IMR-90 (cell line): ENCODE data around the gene SH3RF1. TPM values are rescaled to one million over a fixed set of nuclear protein-coding genes. Genes with fewer than 3 reads are reported as not detected.

Experiments used
- ATAC-seq: fragments of 200-7000 bp; cut with Tn5 transposase; 2 replicates; pipeline ENCODE4 v1.9.1; 2020; ENCODE audit warnings: low read depth, mild to moderate bottlenecking, moderate library complexity
- BruUV-seq: library from RNA; stranded (reverse); fragments of 400-500 nt; replicated peaks from 2 replicates; lab custom pipeline; 2021; lab: Mats Ljungman, UMichigan
- CTCF ChIA-PET: fragments of 300-600 bp; formaldehyde crosslinking; extraction: SDS; loops from one replicate; lab custom pipeline; 2021; ENCODE audit warnings: antibody characterized with exemption; lab: Yijun Ruan, JAX
- POLR2A ChIA-PET: fragments of 300-600 bp; sonication (Branson Sonifier 250); formaldehyde crosslinking; loops from one replicate; lab custom pipeline; 2022; ENCODE audit warnings: antibody characterized with exemption; ENCODE audit not compliant: unreplicated experiment; lab: Charles Lee
- DNase-seq: peaks from one replicate; pipeline ENCODE4 v3.0.0; 2013
- H2AFZ ChIP-seq: replicated peaks from 2 replicates; pipeline ENCODE3; 2013; ENCODE audit warnings: low read length, mild to moderate bottlenecking; ENCODE audit not compliant: poor library complexity
- H2AK5ac ChIP-seq: 2 replicates; pipeline ENCODE4 v1.6.1; 2013; ENCODE audit warnings: low read depth, low read length, inconsistent platforms
- H2AK9ac ChIP-seq: replicated peaks from 2 replicates; pipeline ENCODE3; 2013; ENCODE audit warnings: mild to moderate bottlenecking, low read depth, low read length, moderate library complexity; ENCODE audit not compliant: poor library complexity
- H2BK120ac ChIP-seq: 2 replicates; pipeline ENCODE4 v1.6.1; 2013; ENCODE audit warnings: low read depth, low read length, inconsistent platforms
- H2BK15ac ChIP-seq: 3 replicates; pipeline ENCODE4 v1.6.1; 2013; ENCODE audit warnings: low read depth, low read length, inconsistent platforms
- H2BK20ac ChIP-seq: 2 replicates; pipeline ENCODE4 v1.6.1; 2013; ENCODE audit warnings: low read depth, mild to moderate bottlenecking, inconsistent platforms, low read length, moderate library complexity
- H2BK5ac ChIP-seq: 2 replicates; pipeline ENCODE4 v1.6.1; 2013; ENCODE audit warnings: mild to moderate bottlenecking, low read depth, low read length, inconsistent platforms; ENCODE audit not compliant: poor library complexity, severe bottlenecking
- H3K14ac ChIP-seq: replicated peaks from 2 replicates; pipeline ENCODE4 v1.6.1; 2013; ENCODE audit warnings: low read depth, low read length, inconsistent platforms
- H3K18ac ChIP-seq: 2 replicates; pipeline ENCODE4 v1.6.1; 2013; ENCODE audit warnings: low read depth, low read length, control low read depth
- H3K23ac ChIP-seq: 2 replicates; pipeline ENCODE4 v1.6.1; 2013; ENCODE audit warnings: low read depth, low read length, inconsistent platforms
- H3K27ac ChIP-seq: 2 replicates; pipeline ENCODE4 v1.5.1; 2013; ENCODE audit warnings: mild to moderate bottlenecking, control low read depth, low read length; ENCODE audit not compliant: insufficient read depth
- H3K27me3 ChIP-seq: 2 replicates; pipeline ENCODE4 v1.6.1; 2013; ENCODE audit warnings: low read length; ENCODE audit not compliant: control insufficient read depth, insufficient read depth
- H3K36me3 ChIP-seq: 2 replicates; pipeline ENCODE4 v1.6.1; 2013; ENCODE audit warnings: low read length, mixed read lengths; ENCODE audit not compliant: control insufficient read depth, insufficient read depth
- H3K4ac ChIP-seq: 2 replicates; pipeline ENCODE4 v1.6.1; 2013; ENCODE audit warnings: low read depth, low read length, inconsistent platforms
- H3K4me1 ChIP-seq: 2 replicates; pipeline ENCODE4 v1.6.1; 2013; ENCODE audit warnings: low read length, mixed read lengths; ENCODE audit not compliant: control insufficient read depth, insufficient read depth
- H3K4me2 ChIP-seq: 2 replicates; pipeline ENCODE4 v1.6.1; 2013; ENCODE audit warnings: low read depth, mild to moderate bottlenecking, control low read depth, low read length, moderate library complexity
- H3K4me3 ChIP-seq: 2 replicates; pipeline ENCODE4 v1.5.1; 2013; ENCODE audit warnings: low read depth, mild to moderate bottlenecking, control low read depth, low read length, moderate library complexity; ENCODE audit not compliant: insufficient read depth
- H3K56ac ChIP-seq: 2 replicates; pipeline ENCODE4 v1.6.1; 2013; ENCODE audit warnings: low read length, inconsistent platforms; ENCODE audit not compliant: insufficient read depth; ENCODE audit errors: extremely low read depth
- H3K79me1 ChIP-seq, 2 experiments: 2 replicates each; pipeline ENCODE4 v1.6.1; 2013; ENCODE audit warnings: low read length in 2 of 2, inconsistent platforms in 1 of 2, low read depth in 1 of 2
- H3K9ac ChIP-seq: 2 replicates; pipeline ENCODE4 v1.6.1; 2013; ENCODE audit warnings: low read depth, low read length, control low read depth
- H3K9me1 ChIP-seq: 2 replicates; pipeline ENCODE4 v1.6.1; 2013; ENCODE audit warnings: low read length, inconsistent platforms; ENCODE audit not compliant: insufficient read depth
- H3K9me3 ChIP-seq: 2 replicates; pipeline ENCODE4 v1.6.1; 2013; ENCODE audit warnings: low read length; ENCODE audit not compliant: control insufficient read depth, insufficient read depth
- H4K20me1 ChIP-seq: 2 replicates; pipeline ENCODE4 v1.6.1; 2013; ENCODE audit warnings: low read length, inconsistent platforms; ENCODE audit not compliant: insufficient read depth
- H4K5ac ChIP-seq: 2 replicates; pipeline ENCODE4 v1.6.1; 2013; ENCODE audit warnings: mild to moderate bottlenecking, low read depth, low read length, control low read depth
- H4K8ac ChIP-seq, 2 experiments: 2 replicates each; pipeline ENCODE4 v1.6.1; 2013; ENCODE audit warnings: low read depth in 2 of 2, low read length in 2 of 2, control low read depth in 1 of 2, inconsistent platforms in 1 of 2
- H4K91ac ChIP-seq: 2 replicates; pipeline ENCODE4 v1.6.1; 2013; ENCODE audit warnings: low read depth, low read length, inconsistent platforms; ENCODE audit not compliant: insufficient read depth
- CEBPB ChIP-seq: IDR thresholded peaks from 2 replicates; pipeline ENCODE4 v1.6.1; 2012; ENCODE audit warnings: low read depth, low read length, improper control_type of control experiment
- RFX5 ChIP-seq: IDR thresholded peaks from 2 replicates; pipeline ENCODE4 v1.8.0; 2012; ENCODE audit warnings: low read depth, mild to moderate bottlenecking, low read length, moderate library complexity
- USF2 ChIP-seq: fragments of 150-350 bp; IDR thresholded peaks from 2 replicates; pipeline ENCODE4 v1.6.1; 2017; ENCODE audit warnings: mild to moderate bottlenecking, antibody characterized with exemption, low read length, low read depth
- WGBS, 2 experiments: methylation state at CpG; one replicate each; pipeline versions ENCODE4 v1.1.5 to v1.1.7; 2013; ENCODE audit warnings: missing lambda C conversion rate in 2 of 2; ENCODE audit not compliant: insufficient read length in 1 of 2; ENCODE audit errors: extremely low coverage in 2 of 2; 5-methylcytosine and 5-hydroxymethylcytosine counted together
- dilution Hi-C: fragments of 300-500 bp; cut with HindIII; formaldehyde crosslinking; loops from one replicate; pipeline ENCODE4 v1.14.3; 2018; ENCODE audit warnings: low sequenced_read_pairs; ENCODE audit not compliant: unreplicated experiment
- in situ Hi-C: fragments of 300-500 bp; cut with MboI; formaldehyde crosslinking; loops from 3 replicates; pipeline ENCODE4 v1.14.3; 2019; ENCODE audit warnings: low sequenced_read_pairs, inconsistent platforms, mixed read lengths
- intact Hi-C: fragments of 100-400 bp; cut with micrococcal nuclease; formaldehyde crosslinking; loops from 2 replicates; pipeline ENCODE4 v1.10.0; 2022
- polyA plus RNA-seq, 3 experiments: library from polyadenylated mRNA; depleted of rRNA; stranded (reverse); fragments of >200 nt; gene quantifications; 2 replicates each; pipeline ENCODE4 v1.2.3, GENCODE V29; 2012; ENCODE audit warnings: low replicate concordance in 1 of 3
- total RNA-seq: library from RNA; depleted of rRNA; stranded (reverse); fragments of >200 nt; gene quantifications from 2 replicates; pipeline ENCODE4 v1.2.3, GENCODE V29; 2012

SH3RF1 gene
- total and polyA plus RNA-seq, 2 of the 4 experiments (the other 2 are of a cell fraction): 22.0 to 29.8 TPM

- no peak overlapping the region for H4K91ac ChIP-seq
- no peaks in the 10 kb centered on the region for H3K27me3 ChIP-seq
- H3K9me3 ChIP-seq: no peaks in the 10 kb centered on the region
- in situ Hi-C loops (no loop called here), intact Hi-C loops (no loop called here), dilution Hi-C loops (no loop called here)
- peaks cover 11% of the 10 kb centered on the region for H3K4me1 ChIP-seq
- H2BK20ac ChIP-seq: no peak overlapping the region
- no peak overlapping the region for H2AFZ ChIP-seq
- DNase-seq (no peak), ATAC-seq (no peak)
- no peak overlapping the region for H4K8ac ChIP-seq
- TF ChIP-seq CEBPB: no peak
- TF ChIP-seq USF2: no peak
- no peak for TF ChIP-seq RFX5
- H3K23ac ChIP-seq: no peak overlapping the region
- ChIA-PET POLR2A (no interaction called here), CTCF (interaction anchor here (0.7 kb wide), 1 partner anchor 34 kb away, joined by 3 read pairs; no protein-coding TSS in a partner anchor)
- H3K14ac ChIP-seq: no peak overlapping the region
- H2BK120ac ChIP-seq: no peak overlapping the region
- no peak overlapping the region for H2AK5ac ChIP-seq
- BruUV-seq: no TSS peak
- no peak overlapping the region for H3K27ac ChIP-seq
- 97% methylated on average over 3 of the region's 4 CpGs; no CpG with 5 or more reads in 1 of the 2 experiments for WGBS, 2 experiments
- H2AK9ac ChIP-seq: no peak overlapping the region
- peaks cover 21% of the 10 kb centered on the region for H3K36me3 ChIP-seq
- H4K5ac ChIP-seq: no peak overlapping the region
- H3K79me1 ChIP-seq: peaks cover 47 to 49% of the 10 kb centered on the region in 2 experiments
- H3K4me2 ChIP-seq: no peak overlapping the region
- peaks cover 11% of the 10 kb centered on the region; the same call in 1 of the 2 replicates for H3K9me1 ChIP-seq
- no peak overlapping the region for H3K4me3 ChIP-seq
- no peak overlapping the region for H3K56ac ChIP-seq
- H3K9ac ChIP-seq: no peak overlapping the region
- no peak overlapping the region for H2BK15ac ChIP-seq
- H3K18ac ChIP-seq: no peak overlapping the region
- no peak overlapping the region for H3K4ac ChIP-seq
- H2BK5ac ChIP-seq: no peak overlapping the region
- H4K20me1 ChIP-seq: peaks cover 9% of the 10 kb centered on the region; the same call in 1 of the 2 replicates
Observed at GRCh38 chr4:169100670-169101101, 170.1 kb downstream of the SH3RF1 start.
